HG02970 (cell line): Measurements from ENCODE around the gene PI4KB.
A peak's percentile ranks its signal among the peaks of the same experiment; 100 is the strongest.
"Not testable (repeated sequence)": the region's sequence is repeated elsewhere in the genome, so short reads cannot be mapped to it uniquely, and the experiment has no call there.

Experiments
- ATAC-seq: cut with Tn5 transposase; IDR thresholded peaks from one replicate; pipeline ENCODE4 v1.9.1; 2021; ENCODE audit warnings: mild to moderate bottlenecking, moderate library complexity, moderate number of reproducible peaks; ENCODE audit not compliant: unreplicated experiment, low FRiP score

The PI4KB gene

GRCh38 chr1:151327223-151327902, at the start of gene PI4KB:
Gene PI4KB, minus strand, starts transcription at chr1:151327416. Its CDS starts 10,935 bp downstream, at chr1:151316481.
- ATAC-seq: peak; percentile 79

- ATAC-seq: no peak
Observed at GRCh38 chr1:151373196-151373595, 46.0 kb upstream of the PI4KB start.

GRCh38 chr1:151372058-151372934, 45.1 kb upstream of the PI4KB start, which contains the start of gene SELENBP1:
Gene SELENBP1, minus strand, starts transcription at chr1:151372705. Its CDS starts 64 bp downstream, at chr1:151372641.
- ATAC-seq: no peak

- no peak for ATAC-seq
Observed at GRCh38 chr1:151371370-151372057, 44.3 kb upstream of the PI4KB start.

- ATAC-seq: no peak
Observed at GRCh38 chr1:151370211-151370911, 43.1 kb upstream of the PI4KB start.

- no peak for ATAC-seq
Observed at GRCh38 chr1:151369621-151370048, 42.4 kb upstream of the PI4KB start.

GRCh38 chr1:151369302-151369610, 42.0 kb upstream of the PI4KB start:
- no peak for ATAC-seq

- ATAC-seq: no peak
Observed at GRCh38 chr1:151368393-151369301, 41.4 kb upstream of the PI4KB start.

- ATAC-seq: no peak
Observed at GRCh38 chr1:151367658-151368392, 40.6 kb upstream of the PI4KB start.

GRCh38 chr1:151364996-151365395, 37.8 kb upstream of the PI4KB start:
- ATAC-seq: no peak

- no peak for ATAC-seq
Observed at GRCh38 chr1:151362308-151363155, 35.3 kb upstream of the PI4KB start.

- no peak for ATAC-seq
Observed at GRCh38 chr1:151361883-151362282, 34.7 kb upstream of the PI4KB start.

- ATAC-seq: no peak
Observed at GRCh38 chr1:151356696-151357095, 29.5 kb upstream of the PI4KB start.

- ATAC-seq: no peak
Observed at GRCh38 chr1:151352021-151352718, 25.0 kb upstream of the PI4KB start.

GRCh38 chr1:151350323-151350722, 23.1 kb upstream of the PI4KB start:
- not testable (repeated sequence) for ATAC-seq

- peak; percentile 2 for ATAC-seq
Observed at GRCh38 chr1:151347523-151348246, 20.5 kb upstream of the PI4KB start.
